ENCODE results near the gene MVK.

The MVK gene

GRCh38 chr12:109638735-109639134 is 65.1 kb downstream of the MVK start:
- H3K4me3 ChIP-seq (ENCODE audit: low read length), result no peak overlapping the region
- TF ChIP-seq CTCF (IDR thresholded peaks at IDR 0.05; ENCODE audit: insufficient read depth, low read depth, low read length, missing control alignments), result no peak
- no peak for DNase-seq (ENCODE audit: low read depth)

GRCh38 chr12:109639151-109639872 is 65.7 kb downstream of the MVK start:
- no peak overlapping the region for H3K4me3 ChIP-seq (ENCODE audit: low read length)
- no peak for TF ChIP-seq CTCF (IDR thresholded peaks at IDR 0.05; ENCODE audit: insufficient read depth, low read depth, low read length, missing control alignments)
- no peak for DNase-seq (ENCODE audit: low read depth)

- no peak overlapping the region for H3K4me3 ChIP-seq (ENCODE audit: low read length)
- no peak for TF ChIP-seq CTCF (IDR thresholded peaks at IDR 0.05; ENCODE audit: insufficient read depth, low read depth, low read length, missing control alignments)
- no peak for DNase-seq (ENCODE audit: low read depth)
Observed at GRCh38 chr12:109640961-109641360, 67.4 kb downstream of the MVK start.

- no peak for DNase-seq (ENCODE audit: low read depth)
- no peak for TF ChIP-seq CTCF (IDR thresholded peaks at IDR 0.05; ENCODE audit: insufficient read depth, low read depth, low read length, missing control alignments)
- H3K4me3 ChIP-seq (ENCODE audit: low read length), result no peak overlapping the region
Observed at GRCh38 chr12:109641422-109641821, 67.8 kb downstream of the MVK start.

- no peak overlapping the region for H3K4me3 ChIP-seq (ENCODE audit: low read length)
- DNase-seq (ENCODE audit: low read depth), result no peak
- no peak for TF ChIP-seq CTCF (IDR thresholded peaks at IDR 0.05; ENCODE audit: insufficient read depth, low read depth, low read length, missing control alignments)
Observed at GRCh38 chr12:109642506-109643132, 69.0 kb downstream of the MVK start.

GRCh38 chr12:109645194-109645593 is 71.6 kb downstream of the MVK start:
- H3K4me3 ChIP-seq (ENCODE audit: low read length), result no peak overlapping the region
- no peak for DNase-seq (ENCODE audit: low read depth)
- no peak for TF ChIP-seq CTCF (IDR thresholded peaks at IDR 0.05; ENCODE audit: insufficient read depth, low read depth, low read length, missing control alignments)

- DNase-seq (ENCODE audit: low read depth), result no peak
- H3K4me3 ChIP-seq (ENCODE audit: low read length), result no peak overlapping the region
- no peak for TF ChIP-seq CTCF (IDR thresholded peaks at IDR 0.05; ENCODE audit: insufficient read depth, low read depth, low read length, missing control alignments)
Observed at GRCh38 chr12:109645708-109646107, 72.1 kb downstream of the MVK start.
